ENCODE results near the gene NRXN2.

NRXN2 gene

DNA sequence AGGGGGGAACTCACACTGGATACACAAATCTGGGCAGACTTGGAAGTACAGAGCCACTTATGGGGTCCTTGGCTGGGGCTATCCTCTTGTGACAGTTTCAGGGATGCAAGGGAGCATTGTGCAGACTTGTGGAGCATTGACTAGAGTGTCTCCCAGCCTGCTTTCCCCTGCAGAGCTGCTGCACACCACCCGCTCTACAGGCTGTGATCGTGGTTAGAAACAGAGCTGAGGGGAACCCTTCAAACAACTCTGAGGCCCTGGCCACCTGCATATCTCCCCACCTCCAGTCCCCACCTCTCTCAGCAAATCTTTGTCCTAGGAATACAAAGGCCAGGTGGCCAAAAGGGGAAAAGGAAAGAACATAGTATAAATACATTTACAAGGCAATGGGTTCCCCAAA is 64.7 kb downstream of the NRXN2 start:
- no peak for DNase-seq (ENCODE audit: low read depth)
- H3K4me3 ChIP-seq (ENCODE audit: low read depth, low read length) = no peak overlapping the region
- TF ChIP-seq CTCF (IDR thresholded peaks at IDR 0.05; ENCODE audit: low read depth, low read length) (no peak), MYC (IDR thresholded peaks at IDR 0.05; ENCODE audit: low read depth, low read length) (no peak), POLR2A (IDR thresholded peaks at IDR 0.05; ENCODE audit: extremely low read depth, insufficient read length) (no peak), MAX (IDR thresholded peaks at IDR 0.05; ENCODE audit: low read depth, low read length) (no peak)

- DNase-seq (ENCODE audit: low read depth) = peak; percentile 49
- no peak overlapping the region for H3K4me3 ChIP-seq (ENCODE audit: low read depth, low read length)
Measured at GRCh38 chr11:64656862-64657261, 66.1 kb downstream of the NRXN2 start.

GRCh38 chr11:64655941-64656601 is 66.9 kb downstream of the NRXN2 start:
- TF ChIP-seq MAX (IDR thresholded peaks at IDR 0.05; ENCODE audit: low read depth, low read length) (no peak), CTCF (IDR thresholded peaks at IDR 0.05; ENCODE audit: low read depth, low read length) (no peak), MYC (IDR thresholded peaks at IDR 0.05; ENCODE audit: low read depth, low read length) (no peak), POLR2A (IDR thresholded peaks at IDR 0.05; ENCODE audit: extremely low read depth, insufficient read length) (no peak)
- no peak overlapping the region for H3K4me3 ChIP-seq (ENCODE audit: low read depth, low read length)
- DNase-seq (ENCODE audit: low read depth) = no peak

More at GRCh38 chr11:64656862-64657261, 66.1 kb downstream of the NRXN2 start:
- TF ChIP-seq CTCF (IDR thresholded peaks at IDR 0.05; ENCODE audit: low read depth, low read length) = no peak
- no peak for TF ChIP-seq MYC (IDR thresholded peaks at IDR 0.05; ENCODE audit: low read depth, low read length)
- TF ChIP-seq POLR2A (IDR thresholded peaks at IDR 0.05; ENCODE audit: extremely low read depth, insufficient read length) = no peak
- TF ChIP-seq MAX (IDR thresholded peaks at IDR 0.05; ENCODE audit: low read depth, low read length) = no peak

DNA sequence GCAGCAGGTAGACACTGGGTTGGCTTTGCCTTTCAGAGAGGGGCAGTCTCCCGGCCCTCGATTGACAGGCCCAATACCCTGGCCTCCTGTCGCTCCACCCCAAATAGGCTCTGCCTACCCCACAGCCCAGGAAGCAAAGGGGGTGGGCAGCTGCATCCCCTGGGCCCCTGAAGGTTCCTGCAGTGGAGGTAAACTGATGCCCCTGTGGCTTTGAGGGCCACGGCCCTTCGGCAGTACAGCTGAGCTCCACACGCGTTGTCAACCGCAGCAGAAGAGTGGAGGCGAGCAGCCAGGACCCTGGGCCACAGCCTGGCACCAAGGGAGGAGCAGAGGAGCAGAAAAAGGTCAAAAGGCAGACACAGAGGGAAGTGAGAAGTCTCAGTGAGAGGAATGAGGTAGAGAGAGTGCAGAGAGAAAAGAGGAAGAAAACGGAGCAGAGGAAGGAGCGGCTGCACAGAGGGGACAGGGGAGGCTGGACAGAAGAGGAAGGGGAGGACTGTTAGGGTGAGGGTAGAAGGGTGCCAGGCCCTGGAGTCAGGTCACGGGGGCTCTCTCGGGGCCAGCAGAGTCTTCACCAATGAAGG is 67.9 kb downstream of the NRXN2 start:
- no peak overlapping the region for H3K4me3 ChIP-seq (ENCODE audit: low read depth, low read length)
- TF ChIP-seq POLR2A (IDR thresholded peaks at IDR 0.05; ENCODE audit: extremely low read depth, insufficient read length) (no peak), MYC (IDR thresholded peaks at IDR 0.05; ENCODE audit: low read depth, low read length) (0 out of 2 replicates have a peak, but pooled peaks have one; percentile 15)
- peak; percentile 86 for DNase-seq (ENCODE audit: low read depth)

DNA sequence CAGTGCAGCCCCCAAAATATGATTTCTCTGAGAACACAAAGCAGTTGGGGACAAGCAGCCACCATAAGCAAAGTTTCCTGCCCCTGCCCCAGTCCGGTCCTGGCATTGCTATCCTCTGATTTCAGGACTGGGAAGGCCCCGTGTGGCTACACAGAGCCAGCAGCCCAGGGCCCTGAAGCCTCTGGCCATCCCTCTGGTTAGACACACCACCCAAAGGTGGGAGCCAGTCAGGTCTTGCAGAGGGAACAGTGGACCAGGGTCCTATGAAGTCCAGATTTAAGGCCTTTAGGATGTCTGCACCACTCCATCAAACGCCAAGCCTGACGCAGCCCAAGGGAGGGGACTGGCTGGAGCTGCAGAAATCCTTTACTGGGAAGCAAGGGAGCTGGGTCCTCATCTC is 68.6 kb downstream of the NRXN2 start:
- no peak for TF ChIP-seq MAX (IDR thresholded peaks at IDR 0.05; ENCODE audit: low read depth, low read length)
- TF ChIP-seq CTCF (IDR thresholded peaks at IDR 0.05; ENCODE audit: low read depth, low read length) = no peak
- no peak for TF ChIP-seq POLR2A (IDR thresholded peaks at IDR 0.05; ENCODE audit: extremely low read depth, insufficient read length)
- no peak for DNase-seq (ENCODE audit: low read depth)
- H3K4me3 ChIP-seq (ENCODE audit: low read depth, low read length) = no peak overlapping the region

DNA sequence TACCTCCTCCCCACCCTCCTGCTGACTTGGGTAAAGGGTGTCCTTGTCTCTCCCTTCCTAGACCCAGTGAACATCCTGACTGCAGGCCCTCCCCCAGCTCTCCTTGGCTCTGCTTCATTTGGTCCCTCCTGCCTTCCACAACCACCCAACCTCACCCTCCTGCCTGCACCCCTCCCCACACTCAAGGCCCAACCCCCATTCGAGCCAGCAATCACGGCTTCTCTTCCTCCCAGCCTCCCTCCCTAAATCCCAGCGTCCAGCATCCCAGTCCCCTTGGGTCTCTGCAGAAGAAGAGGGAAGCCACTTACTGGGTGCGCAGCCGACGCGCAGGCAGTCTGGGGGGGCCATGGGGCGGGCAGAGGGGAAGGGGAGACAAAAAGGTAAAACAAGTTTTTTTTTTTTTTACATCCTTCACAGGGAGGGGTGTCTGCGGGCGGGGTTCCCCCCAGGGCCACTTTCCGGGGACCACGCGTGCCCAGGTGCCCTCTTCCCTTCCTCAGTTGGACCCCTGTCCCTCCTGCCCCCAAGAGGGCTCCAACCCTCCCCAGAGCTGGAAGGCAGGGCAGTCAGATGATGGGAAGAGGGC is 69.5 kb downstream of the NRXN2 start:
- TF ChIP-seq POLR2A (IDR thresholded peaks at IDR 0.05; ENCODE audit: extremely low read depth, insufficient read length) (no peak), CTCF (IDR thresholded peaks at IDR 0.05; ENCODE audit: low read depth, low read length) (no peak)
- DNase-seq (ENCODE audit: low read depth) = no peak
- no peak overlapping the region for H3K4me3 ChIP-seq (ENCODE audit: low read depth, low read length)
